IPS DF 4.7 (cell line): Measurements from ENCODE around the gene COP1.

ENCODE experiments used
- DNase-seq: peaks from one replicate; pipeline ENCODE4 v3.0.0-alpha.2; 2013; ENCODE audit warnings: low spot score; ENCODE audit errors: extremely low read depth

Gene COP1

DNA sequence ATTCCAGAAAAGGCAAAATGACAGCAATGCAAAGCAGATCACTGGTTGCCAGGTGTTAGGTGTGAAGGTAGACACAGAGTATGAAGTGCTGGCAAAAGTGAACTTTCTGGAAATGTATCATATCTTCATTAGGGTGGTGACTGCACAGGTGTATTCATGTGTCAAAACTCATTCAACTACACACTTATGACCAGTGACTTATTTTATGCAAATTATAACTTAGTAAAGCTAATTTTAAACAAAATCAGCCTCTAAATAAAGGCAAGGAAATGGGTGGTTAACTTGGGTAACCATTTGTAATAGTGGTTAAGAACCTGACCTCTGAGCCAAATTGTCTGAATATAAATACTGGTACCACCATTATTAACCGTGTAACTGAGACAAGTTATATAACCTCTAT is 7.4 kb downstream of the COP1 start:
- DNase-seq, result no peak

DNA sequence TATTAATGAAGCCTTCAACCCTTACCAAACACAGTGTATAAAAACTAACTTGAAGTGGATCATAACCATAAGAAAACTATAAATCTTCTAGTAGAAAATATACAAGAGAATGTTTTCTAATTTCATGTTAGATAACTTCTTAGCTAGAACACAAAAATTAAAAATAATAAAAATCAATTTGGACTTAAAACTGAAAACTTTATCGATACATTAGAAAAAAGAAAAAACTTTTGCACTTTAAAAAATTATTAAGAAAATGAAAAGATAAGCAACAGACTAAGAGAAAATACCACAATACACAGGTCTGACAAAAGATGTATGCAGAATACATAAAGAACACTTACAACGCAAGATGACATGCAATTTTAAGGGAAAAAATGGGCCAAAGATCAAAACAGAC is 8.7 kb downstream of the COP1 start:
- no peak for DNase-seq

DNA sequence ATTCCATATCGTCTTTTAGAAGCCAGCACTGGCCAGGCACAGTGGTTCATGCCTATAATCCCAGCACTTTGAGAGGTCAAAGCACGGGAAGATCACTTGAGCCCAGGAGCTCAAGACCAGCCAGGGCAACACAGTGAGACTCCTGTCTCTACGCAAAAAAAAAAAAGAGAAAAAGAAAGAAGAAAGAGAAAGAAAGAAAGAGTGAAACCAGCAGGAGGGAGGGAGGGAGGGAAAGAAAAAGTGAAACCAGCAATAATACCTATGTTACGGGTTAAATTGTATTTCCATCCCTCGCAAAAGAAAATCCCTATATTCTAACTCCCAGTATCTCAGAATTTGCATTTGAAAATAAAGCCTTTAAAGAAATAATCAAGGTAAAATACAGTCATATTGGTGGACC is 10.4 kb downstream of the COP1 start:
- DNase-seq, result no peak

DNA sequence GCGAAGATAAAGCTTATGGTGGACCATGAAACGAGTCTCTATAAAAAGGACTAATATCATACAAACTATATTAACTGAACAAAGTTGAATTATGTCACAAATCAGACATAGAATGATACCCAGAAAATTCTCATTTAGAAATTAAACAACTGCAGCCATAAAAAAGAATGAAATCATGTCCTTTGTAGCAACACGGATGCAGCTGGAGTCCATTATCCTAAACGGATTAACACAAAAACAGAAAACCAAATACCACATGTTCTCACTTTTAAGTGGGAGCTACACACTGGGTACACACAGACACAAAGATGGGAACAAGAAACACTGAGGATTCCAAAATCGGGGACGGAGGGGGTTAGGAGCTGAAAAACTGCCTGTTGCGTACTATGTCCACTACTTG is 11.5 kb downstream of the COP1 start:
- no peak for DNase-seq

DNA sequence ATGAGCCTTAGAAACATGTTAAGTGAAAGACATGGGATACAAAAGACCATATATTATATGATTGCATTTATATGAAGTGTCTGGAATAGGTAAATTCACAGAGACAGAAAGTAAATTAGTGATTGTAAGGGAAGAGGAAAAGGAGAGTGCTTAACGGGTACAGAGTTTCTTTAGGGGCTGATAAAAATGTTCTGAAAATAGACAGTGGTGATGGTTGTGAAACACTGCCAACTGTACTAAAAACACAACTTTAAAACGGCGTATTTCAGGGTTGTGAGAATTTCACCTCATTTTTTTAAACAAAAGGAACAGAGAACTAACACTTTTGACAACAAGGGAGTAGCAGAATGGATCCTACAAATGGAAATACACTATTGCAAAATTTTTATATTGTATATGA is 13.4 kb downstream of the COP1 start:
- no peak for DNase-seq

DNA sequence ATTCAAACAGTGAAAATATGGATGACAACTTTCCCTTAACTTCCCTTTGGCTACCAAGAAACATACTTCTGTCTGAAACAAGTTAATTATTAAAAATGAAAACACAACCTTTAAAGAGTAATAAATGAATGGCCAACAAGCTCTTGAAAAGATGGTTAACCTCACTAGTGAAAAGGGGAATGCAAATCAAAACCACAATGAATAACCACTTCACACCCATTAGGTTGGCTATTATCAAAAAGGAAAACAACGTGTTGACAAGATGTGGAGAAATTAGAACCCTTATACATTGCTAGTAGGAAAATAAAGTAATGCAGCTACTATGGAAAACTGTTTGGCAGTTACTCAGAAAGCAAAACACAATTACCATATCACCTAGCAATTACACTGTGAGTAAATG is 14.1 kb downstream of the COP1 start:
- no peak for DNase-seq

DNA sequence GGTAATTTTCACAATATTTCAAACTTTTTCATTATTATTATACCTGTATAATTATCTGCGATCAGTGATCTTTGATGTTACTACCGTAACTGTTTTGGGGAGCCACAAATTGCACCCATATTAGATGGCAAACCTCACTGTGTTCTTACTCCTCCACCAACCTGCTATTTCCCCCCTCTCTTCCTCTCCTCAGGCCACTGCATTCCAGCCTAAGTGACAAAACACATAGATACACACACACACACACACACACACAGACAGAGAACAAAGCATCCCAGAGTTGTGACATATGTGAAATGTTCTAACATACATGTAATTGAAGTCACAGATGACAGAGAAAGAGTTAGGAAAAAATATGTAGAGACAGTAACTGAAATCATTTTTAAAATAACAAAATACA is 18.5 kb downstream of the COP1 start:
- DNase-seq, result no peak

DNA sequence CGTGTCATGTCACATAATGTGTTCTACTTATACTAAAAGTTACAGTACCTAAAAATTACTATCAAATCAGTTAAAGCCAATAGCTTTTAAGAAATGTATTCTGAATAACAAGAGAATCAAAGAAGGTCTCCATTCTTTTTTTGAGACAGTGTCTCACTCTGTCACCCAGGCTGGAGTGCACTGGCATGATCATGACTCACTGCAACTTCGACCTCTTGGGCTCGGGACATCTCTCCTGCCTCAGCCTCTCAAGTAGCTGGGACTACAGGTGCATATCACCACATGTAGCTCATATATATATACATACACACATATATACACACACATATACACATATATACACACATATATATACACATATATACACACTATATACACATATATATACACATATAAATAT is 20.1 kb downstream of the COP1 start:
- no peak for DNase-seq

- no peak for DNase-seq
Measured at GRCh38 chr1:176183618-176184017, 23.5 kb downstream of the COP1 start.

DNA sequence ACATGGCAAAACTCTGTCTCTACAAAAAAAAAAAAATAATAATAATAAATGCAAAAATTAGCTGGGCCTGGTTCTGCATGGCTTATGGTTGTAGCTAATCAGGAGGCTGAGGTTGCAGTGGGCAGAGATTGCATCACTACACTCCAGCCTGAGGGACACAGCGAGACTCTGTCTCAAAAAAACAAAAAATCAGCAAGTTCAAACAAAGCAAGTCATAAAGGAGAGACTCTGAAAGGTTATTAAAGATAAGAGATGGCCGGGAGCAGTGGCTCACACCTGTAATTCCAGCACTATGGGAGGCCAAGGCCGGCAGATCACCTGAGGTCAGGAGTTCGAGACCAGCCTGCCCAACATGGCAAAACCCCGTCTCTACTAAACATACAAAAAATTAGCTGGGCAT is 28.8 kb downstream of the COP1 start:
- no peak for DNase-seq

- no peak for DNase-seq
Measured at GRCh38 chr1:176177764-176178163, 29.3 kb downstream of the COP1 start.

DNA sequence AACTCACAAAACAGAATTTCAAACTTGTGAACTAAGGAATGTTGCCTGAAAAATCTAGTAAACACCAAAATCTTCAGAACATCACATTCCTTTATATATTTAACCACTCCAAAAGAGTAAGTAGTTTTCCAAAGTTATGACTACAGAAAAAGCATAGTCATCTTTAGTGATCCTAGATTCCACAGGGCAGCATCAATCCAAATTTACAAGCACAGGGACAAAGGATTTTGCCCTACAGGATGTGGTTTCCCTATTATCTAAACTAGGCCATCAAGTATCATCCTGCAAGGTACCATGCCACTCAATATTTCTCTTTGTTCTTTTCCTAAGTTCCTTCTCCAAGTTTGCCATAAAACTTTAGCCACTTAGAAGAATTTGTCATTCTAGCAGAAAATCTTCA is 33.0 kb downstream of the COP1 start:
- no peak for DNase-seq

DNA sequence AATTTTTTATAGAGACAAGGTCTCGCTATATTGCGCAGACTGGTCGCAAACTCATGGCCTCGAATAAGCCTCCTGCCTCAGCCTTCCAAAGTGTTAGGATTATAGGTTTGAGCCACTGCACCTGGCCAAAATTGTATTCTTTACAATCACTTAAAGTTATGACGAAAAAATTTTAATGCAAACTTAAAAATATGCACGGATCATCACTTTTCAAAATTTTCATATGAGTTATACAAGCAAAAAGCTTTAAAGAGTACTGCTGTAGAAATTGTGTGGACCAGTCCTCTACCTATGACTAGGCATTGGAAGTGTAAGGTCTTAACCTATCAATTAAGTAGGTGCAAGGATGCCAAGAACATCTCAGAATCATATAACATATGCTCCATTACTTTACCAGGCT is 34.9 kb downstream of the COP1 start:
- DNase-seq, result no peak

DNA sequence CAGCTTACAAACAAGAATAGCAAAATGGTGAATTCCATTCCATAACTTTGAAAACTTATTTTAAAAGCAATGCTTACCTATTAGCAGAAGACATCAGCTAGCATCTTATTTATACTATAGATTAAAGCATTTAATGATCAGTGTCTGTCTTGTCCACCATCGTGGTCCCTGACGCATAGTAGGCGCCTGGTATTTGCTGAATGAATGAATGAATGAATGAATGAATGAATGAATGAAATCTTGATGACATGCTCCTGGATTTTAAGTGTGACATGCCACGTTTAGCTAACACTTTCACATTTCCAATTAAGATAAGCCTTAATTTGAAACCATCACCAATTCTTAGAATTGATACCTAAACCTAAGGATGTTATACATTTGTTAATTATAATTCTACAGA is 39.9 kb downstream of the COP1 start:
- no peak for DNase-seq

DNA sequence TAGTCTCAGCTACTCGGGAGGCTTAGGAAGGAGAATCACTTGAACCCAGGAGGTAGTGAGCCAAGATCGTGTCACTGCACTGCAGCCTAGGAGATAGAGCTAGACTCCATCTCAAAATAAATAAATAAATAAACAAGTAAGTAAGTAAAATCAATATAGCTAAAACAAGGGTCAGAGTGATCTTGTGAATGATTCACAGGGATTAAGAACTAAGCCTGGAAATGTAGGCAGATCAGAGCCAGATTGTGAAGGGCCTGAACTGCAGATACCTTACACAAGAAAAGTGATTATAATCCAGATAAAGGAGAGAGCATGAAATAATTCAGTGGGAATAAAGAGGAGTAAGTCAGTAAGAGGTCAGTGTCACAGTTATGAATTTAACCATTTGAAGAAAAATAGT is 41.5 kb downstream of the COP1 start:
- no peak for DNase-seq

GRCh38 chr1:176164014-176164678 is 42.9 kb downstream of the COP1 start:
- no peak for DNase-seq

- no peak for DNase-seq
Measured at GRCh38 chr1:176159993-176160392, 47.1 kb downstream of the COP1 start.

DNA sequence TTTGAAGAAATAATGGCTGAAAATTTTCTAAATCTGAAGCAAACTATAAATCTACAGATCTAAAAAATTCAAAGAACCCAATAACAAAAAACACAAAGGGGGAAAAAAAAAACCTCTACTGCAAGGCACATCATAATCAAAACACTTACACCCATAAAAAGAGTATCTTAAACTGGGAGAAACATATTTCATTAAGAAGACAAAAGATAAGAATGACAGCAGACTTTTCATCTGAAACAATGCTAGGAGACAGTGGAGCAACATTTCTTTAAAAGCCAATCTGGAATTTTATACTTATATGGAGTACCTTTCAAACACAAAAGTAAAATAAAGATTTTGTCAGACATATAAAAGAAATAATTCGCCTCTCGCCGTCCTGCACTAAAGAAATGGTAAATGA is 49.1 kb downstream of the COP1 start:
- no peak for DNase-seq

GRCh38 chr1:176149939-176150807 is 56.9 kb downstream of the COP1 start:
- no peak for DNase-seq

DNA sequence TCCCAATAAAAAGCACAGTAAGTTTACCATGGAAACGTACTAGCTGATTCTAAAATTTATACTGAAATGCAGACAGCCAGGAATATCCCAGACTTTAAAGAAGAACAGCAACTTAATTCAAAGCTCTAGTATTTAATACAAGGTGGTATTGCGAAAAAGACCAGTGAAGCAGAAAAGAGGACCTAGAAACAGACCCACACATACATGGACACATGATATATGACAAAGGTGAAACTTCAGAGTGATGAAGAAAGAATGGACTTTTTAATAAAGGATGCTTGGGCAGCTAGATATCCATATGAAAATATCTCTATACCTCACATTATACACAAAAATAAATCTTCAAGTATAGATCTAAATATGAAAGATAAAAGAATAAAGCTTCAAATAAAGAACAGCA is 62.6 kb downstream of the COP1 start:
- DNase-seq, result no peak

- no peak for DNase-seq
Measured at GRCh38 chr1:176142973-176143372, 64.1 kb downstream of the COP1 start.

- no peak for DNase-seq
Measured at GRCh38 chr1:176141449-176141848, 65.6 kb downstream of the COP1 start.

DNA sequence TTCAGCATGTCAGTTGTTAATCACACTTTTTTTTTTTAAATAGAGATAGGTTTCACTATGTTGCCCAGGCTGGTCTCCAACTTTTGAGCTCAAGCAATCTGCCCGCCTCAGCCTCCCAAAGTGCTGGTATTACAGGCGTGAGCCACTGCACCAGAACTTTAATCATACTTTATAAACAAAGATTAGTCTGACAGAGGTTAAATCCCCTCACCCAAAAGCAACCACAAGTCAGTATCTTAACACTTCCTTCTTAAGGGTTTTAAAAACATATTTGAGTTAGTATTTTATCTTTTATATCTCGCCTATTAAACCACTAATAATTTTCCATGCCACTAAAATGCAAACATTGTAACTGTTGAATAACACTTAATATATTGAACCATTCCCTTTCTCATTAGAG is 70.2 kb downstream of the COP1 start:
- DNase-seq, result no peak
